Tibial nerve (tissue), 4 donors: ENCODE results near the gene RPAP2.
"Not testable (repeated sequence)": the region's sequence is repeated elsewhere in the genome, so short reads cannot be mapped to it uniquely, and the experiment has no call there.

ENCODE experiments used
- CTCF ChIP-seq, 5 experiments: fragments of 200-600 bp in 3 of 5; fragments of 450-650 bp in 2 of 5; sonication (generic) in 3 of 5; IDR thresholded peaks; one replicate each; pipeline ENCODE4 v1.5.1; 2016 to 2019; ENCODE audit warnings: antibody characterized with exemption in 5 of 5, mild to moderate bottlenecking in 3 of 5, moderate library complexity in 2 of 5
- EP300 ChIP-seq, 2 donors: sonication (generic); formaldehyde crosslinking; IDR thresholded peaks; one replicate each; pipeline ENCODE4 v1.6.1; 2017; ENCODE audit warnings: antibody characterized with exemption in 2 of 2, mild to moderate bottlenecking in 1 of 2
- POLR2A ChIP-seq, 2 donors: fragments of 450-650 bp; IDR thresholded peaks; one replicate each; pipeline ENCODE4 v1.6.1; 2017; ENCODE audit warnings: antibody characterized with exemption in 2 of 2, mild to moderate bottlenecking in 2 of 2, moderate library complexity in 2 of 2

GRCh38 chr1:92279781-92280180, 19.1 kb upstream of the RPAP2 start:
- TF ChIP-seq CTCF, EP300, POLR2A (IDR thresholded peaks at IDR 0.05): not testable (repeated sequence)
